ENCODE data around the gene BLID.

BLID gene

DNA sequence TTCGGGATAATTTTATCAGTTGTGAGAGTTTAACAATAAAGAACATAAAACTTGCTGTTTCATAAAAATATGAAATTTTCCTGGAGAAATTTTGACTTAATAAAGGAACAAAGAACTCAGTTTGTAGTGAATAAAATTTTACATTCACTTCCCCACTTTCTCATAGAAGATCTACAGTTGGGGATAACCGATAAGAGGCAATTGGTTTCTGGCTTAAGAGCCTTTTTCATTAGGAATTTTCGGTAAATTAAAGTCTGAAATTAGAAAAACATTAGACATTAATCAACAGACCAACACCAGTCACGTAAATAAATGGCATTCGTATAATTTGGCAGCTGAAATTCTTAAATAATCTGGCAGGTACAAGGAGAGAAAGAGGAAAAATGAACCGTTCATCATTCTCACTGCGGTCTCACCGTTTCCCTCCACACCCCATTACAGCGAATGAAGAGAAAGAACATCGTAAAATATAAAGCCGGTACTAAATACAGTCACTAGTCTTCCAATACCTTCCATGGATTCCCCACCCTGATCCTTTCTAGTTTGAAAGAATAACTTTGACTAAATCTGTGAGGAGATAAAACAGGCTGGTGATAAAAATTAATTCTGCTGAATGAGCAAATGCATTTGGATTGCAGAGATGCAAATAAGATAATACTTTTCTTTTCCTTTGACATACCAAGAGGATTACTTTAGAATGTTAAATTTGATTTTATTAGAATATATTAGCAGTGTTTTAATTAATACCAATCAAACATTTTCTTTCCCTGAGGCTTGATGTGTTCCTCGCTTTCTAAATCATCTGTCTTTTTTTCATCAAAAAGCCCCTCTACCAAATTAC, 19.5 kb downstream of the BLID start:
- ChIA-PET POLR2A (no interaction called here), CTCF (interaction anchor here (0.7 kb wide), 2 partner anchors 12 to 228 kb away, joined by 3 to 5 read pairs; no protein-coding TSS in a partner anchor)
- DNase-seq (ENCODE audit: extremely low spot score): no peak
- no peak for TF ChIP-seq BHLHE40 (IDR thresholded peaks at IDR 0.05; ENCODE audit: borderline replicate concordance)
- no peak for TF ChIP-seq L3MBTL2 (conservative IDR thresholded peaks at IDR 0.05)
- TF ChIP-seq FOXK2 (IDR thresholded peaks at IDR 0.05): no peak
- no peak for TF ChIP-seq ZNF384 (IDR thresholded peaks at IDR 0.05)
- no peak for TF ChIP-seq LEF1 (IDR thresholded peaks at IDR 0.05; ENCODE audit: borderline replicate concordance)
- TF ChIP-seq ARNT (IDR thresholded peaks at IDR 0.05): no peak
- TF ChIP-seq NFRKB (IDR thresholded peaks at IDR 0.05): no peak
- TF ChIP-seq HDGF (IDR thresholded peaks at IDR 0.05; ENCODE audit: borderline replicate concordance): no peak
- no peak for TF ChIP-seq ELF4 (IDR thresholded peaks at IDR 0.05)
- no peak for TF ChIP-seq SP1 (IDR thresholded peaks at IDR 0.05)
- no peak for TF ChIP-seq TARDBP (IDR thresholded peaks at IDR 0.05)
- no peak for TF ChIP-seq PKNOX1 (IDR thresholded peaks at IDR 0.05)
- no peak for TF ChIP-seq CTBP1 (IDR thresholded peaks at IDR 0.05; ENCODE audit: borderline replicate concordance)
- no peak for TF ChIP-seq FOXA1 (IDR thresholded peaks at IDR 0.05)
- no peak for TF ChIP-seq SUZ12 (IDR thresholded peaks at IDR 0.05)
- TF ChIP-seq FOXM1 (IDR thresholded peaks at IDR 0.05; ENCODE audit: borderline replicate concordance): no peak

DNA sequence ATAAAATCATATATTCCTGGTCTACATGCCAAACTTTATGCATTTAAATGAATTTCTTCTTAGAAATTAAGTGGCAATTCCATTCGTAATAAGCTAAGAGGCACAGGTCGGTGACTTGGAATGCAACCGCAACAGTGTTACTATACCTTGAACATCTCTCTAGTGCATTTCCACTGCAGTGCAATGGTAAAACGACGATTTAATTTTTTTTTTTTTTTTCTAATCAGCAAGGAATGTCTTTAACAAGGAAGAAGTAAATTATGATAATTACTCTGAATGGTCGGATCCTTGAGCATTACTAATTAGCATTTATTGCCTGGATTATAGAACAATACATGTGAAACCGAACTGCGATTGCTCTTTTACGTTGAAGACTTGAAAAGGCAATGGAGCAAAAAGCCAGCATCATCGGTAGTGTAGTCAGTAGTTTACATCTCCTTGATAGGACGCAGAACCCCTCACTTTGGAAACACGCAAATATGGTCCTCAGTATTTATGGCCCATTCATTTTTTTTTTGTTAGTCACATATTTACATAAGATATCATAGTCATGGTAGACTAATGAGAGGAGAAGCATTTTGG, 20.2 kb downstream of the BLID start:
- ChIA-PET CTCF (no interaction called here), POLR2A (no interaction called here)
- TF ChIP-seq L3MBTL2 (conservative IDR thresholded peaks at IDR 0.05) (no peak), HDGF (IDR thresholded peaks at IDR 0.05; ENCODE audit: borderline replicate concordance) (no peak), ELF4 (IDR thresholded peaks at IDR 0.05) (no peak), CTBP1 (IDR thresholded peaks at IDR 0.05; ENCODE audit: borderline replicate concordance) (no peak)
- no peak for DNase-seq (ENCODE audit: extremely low spot score)

DNA sequence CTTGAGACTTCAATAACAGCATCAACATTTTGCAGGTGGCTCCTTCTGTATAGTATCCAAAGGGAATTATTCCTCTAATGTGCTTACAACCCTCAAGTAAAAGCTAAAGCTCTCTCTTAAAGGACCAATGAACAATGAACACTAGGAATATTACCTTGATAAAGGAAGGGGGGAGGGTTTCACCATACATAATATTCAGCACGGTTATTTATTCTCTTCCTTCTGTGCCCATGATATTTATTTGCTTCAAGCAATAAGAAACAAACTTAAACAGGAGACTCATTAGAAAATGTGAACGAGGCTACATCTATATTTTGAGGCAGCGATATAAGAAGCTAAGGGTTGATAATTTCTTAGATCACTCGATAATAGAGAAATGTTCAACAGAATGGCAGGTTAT, 21.2 kb downstream of the BLID start:
- POLR2A ChIA-PET: no interaction called here
- DNase-seq (ENCODE audit: extremely low spot score): no peak
- CTCF ChIA-PET: no interaction called here
- no peak for TF ChIP-seq LEF1 (IDR thresholded peaks at IDR 0.05; ENCODE audit: borderline replicate concordance)

GRCh38 chr11:122093731-122094275, 22.2 kb downstream of the BLID start:
- no peak for DNase-seq (ENCODE audit: extremely low spot score)
- CTCF ChIA-PET: no interaction called here
- TF ChIP-seq FOXA1 (IDR thresholded peaks at IDR 0.05) (no peak), ZNF384 (IDR thresholded peaks at IDR 0.05) (no peak), L3MBTL2 (conservative IDR thresholded peaks at IDR 0.05) (no peak), BHLHE40 (IDR thresholded peaks at IDR 0.05; ENCODE audit: borderline replicate concordance) (no peak), ELF4 (IDR thresholded peaks at IDR 0.05) (no peak)
- POLR2A ChIA-PET: no interaction called here

- no peak for TF ChIP-seq L3MBTL2 (conservative IDR thresholded peaks at IDR 0.05)
- no peak for DNase-seq (ENCODE audit: extremely low spot score)
- ChIA-PET CTCF (no interaction called here), POLR2A (no interaction called here)
Measured at GRCh38 chr11:122091835-122092234, 24.2 kb downstream of the BLID start.

DNA sequence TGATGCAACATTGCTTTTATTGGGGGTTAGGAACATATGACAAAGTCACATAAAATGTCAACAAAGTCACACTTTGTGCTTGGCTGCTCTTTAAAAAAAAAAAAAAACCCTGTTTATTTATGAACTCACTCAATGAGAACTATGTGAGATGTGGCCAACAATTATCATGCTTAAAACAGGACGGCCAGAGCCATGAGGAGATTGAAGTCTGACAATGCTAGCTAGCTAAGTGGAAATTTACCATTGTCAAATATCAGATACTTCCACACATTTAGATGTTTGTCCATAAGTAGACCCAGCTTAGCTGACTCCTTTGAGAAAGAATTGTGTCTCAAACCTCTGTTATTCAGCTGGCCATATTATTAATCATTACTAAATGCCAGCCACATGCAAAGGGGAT, 26.9 kb downstream of the BLID start:
- CTCF ChIA-PET: interaction anchor here (0.8 kb wide), 1 partner anchor 108 kb away, joined by 4 read pairs; no protein-coding TSS in a partner anchor
- POLR2A ChIA-PET: no interaction called here
- DNase-seq (ENCODE audit: extremely low spot score): no peak

More for the DNA sequence above, 26.9 kb downstream of the BLID start:
- no peak for TF ChIP-seq NFRKB (IDR thresholded peaks at IDR 0.05)
- TF ChIP-seq SP1 (IDR thresholded peaks at IDR 0.05): no peak
- TF ChIP-seq FOXA1 (IDR thresholded peaks at IDR 0.05): no peak
- no peak for TF ChIP-seq CTBP1 (IDR thresholded peaks at IDR 0.05; ENCODE audit: borderline replicate concordance)
- TF ChIP-seq L3MBTL2 (conservative IDR thresholded peaks at IDR 0.05): no peak
- no peak for TF ChIP-seq TARDBP (IDR thresholded peaks at IDR 0.05)
- TF ChIP-seq ELF4 (IDR thresholded peaks at IDR 0.05): no peak
- no peak for TF ChIP-seq ARNT (IDR thresholded peaks at IDR 0.05)
- no peak for TF ChIP-seq PKNOX1 (IDR thresholded peaks at IDR 0.05)
- no peak for TF ChIP-seq LEF1 (IDR thresholded peaks at IDR 0.05; ENCODE audit: borderline replicate concordance)
- TF ChIP-seq FOXK2 (IDR thresholded peaks at IDR 0.05): no peak
- TF ChIP-seq HDGF (IDR thresholded peaks at IDR 0.05; ENCODE audit: borderline replicate concordance): no peak
- TF ChIP-seq FOXM1 (IDR thresholded peaks at IDR 0.05; ENCODE audit: borderline replicate concordance): no peak
- no peak for TF ChIP-seq ZNF384 (IDR thresholded peaks at IDR 0.05)
- no peak for TF ChIP-seq SUZ12 (IDR thresholded peaks at IDR 0.05)
- TF ChIP-seq BHLHE40 (IDR thresholded peaks at IDR 0.05; ENCODE audit: borderline replicate concordance): no peak
